Measurements from ENCODE around the gene SLC2A8.

SLC2A8 gene

GRCh38 chr9:127396808-127397645 is at the start of gene SLC2A8:
Gene SLC2A8 (plus strand): TSS chr9:127397169. CDS start chr9:127397231, 62 bp downstream.
- in situ Hi-C loops (cut with MboI; ENCODE audit: low sequenced_read_pairs), result no loop called here

- in situ Hi-C loops (cut with MboI; ENCODE audit: low sequenced_read_pairs), result no loop called here
Observed at GRCh38 chr9:127347831-127348776, 48.9 kb upstream of the SLC2A8 start.

GRCh38 chr9:127349483-127350113 is 47.4 kb upstream of the SLC2A8 start:
- in situ Hi-C loops (cut with MboI; ENCODE audit: low sequenced_read_pairs), result no loop called here

GRCh38 chr9:127351182-127352166 is 45.5 kb upstream of the SLC2A8 start:
- in situ Hi-C loops (cut with MboI; ENCODE audit: low sequenced_read_pairs), result no loop called here

- in situ Hi-C loops (cut with MboI; ENCODE audit: low sequenced_read_pairs), result no loop called here
Observed at GRCh38 chr9:127353882-127354281, 43.1 kb upstream of the SLC2A8 start.

GRCh38 chr9:127356906-127357305 is 40.1 kb upstream of the SLC2A8 start:
- in situ Hi-C loops (cut with MboI; ENCODE audit: low sequenced_read_pairs), result no loop called here

GRCh38 chr9:127358023-127358535 is 38.9 kb upstream of the SLC2A8 start:
- in situ Hi-C loops (cut with MboI; ENCODE audit: low sequenced_read_pairs), result no loop called here

GRCh38 chr9:127358770-127359169 is 38.2 kb upstream of the SLC2A8 start:
- in situ Hi-C loops (cut with MboI; ENCODE audit: low sequenced_read_pairs), result no loop called here

- in situ Hi-C loops (cut with MboI; ENCODE audit: low sequenced_read_pairs), result no loop called here
Observed at GRCh38 chr9:127360250-127360649, 36.7 kb upstream of the SLC2A8 start.

- in situ Hi-C loops (cut with MboI; ENCODE audit: low sequenced_read_pairs), result no loop called here
Observed at GRCh38 chr9:127360829-127361228, 36.1 kb upstream of the SLC2A8 start.

GRCh38 chr9:127361561-127361960 is 35.4 kb upstream of the SLC2A8 start:
- in situ Hi-C loops (cut with MboI; ENCODE audit: low sequenced_read_pairs), result no loop called here

GRCh38 chr9:127362829-127363228 is 34.1 kb upstream of the SLC2A8 start:
- in situ Hi-C loops (cut with MboI; ENCODE audit: low sequenced_read_pairs), result no loop called here

GRCh38 chr9:127365461-127365860 is 31.5 kb upstream of the SLC2A8 start:
- in situ Hi-C loops (cut with MboI; ENCODE audit: low sequenced_read_pairs), result no loop called here

- in situ Hi-C loops (cut with MboI; ENCODE audit: low sequenced_read_pairs), result no loop called here
Observed at GRCh38 chr9:127366594-127366993, 30.4 kb upstream of the SLC2A8 start.

GRCh38 chr9:127368852-127369402 is 28.0 kb upstream of the SLC2A8 start:
- in situ Hi-C loops (cut with MboI; ENCODE audit: low sequenced_read_pairs), result no loop called here

- in situ Hi-C loops (cut with MboI; ENCODE audit: low sequenced_read_pairs), result no loop called here
Observed at GRCh38 chr9:127369428-127369827, 27.5 kb upstream of the SLC2A8 start.

GRCh38 chr9:127370147-127370579 is 26.8 kb upstream of the SLC2A8 start:
- in situ Hi-C loops (cut with MboI; ENCODE audit: low sequenced_read_pairs), result no loop called here

GRCh38 chr9:127370672-127371648 is 26.0 kb upstream of the SLC2A8 start:
- in situ Hi-C loops (cut with MboI; ENCODE audit: low sequenced_read_pairs), result no loop called here
